DOHH2 (cell line): ENCODE results near the gene MAP3K9.
A peak's percentile ranks its signal among the peaks of the same experiment; 100 is the strongest.

Experiments used
- H3F3A ChIP-seq: fragments of 200-600 bp; sonication (generic), shearing (Covaris generic); 2 replicates; pipeline ENCODE4 v1.6.0; 2016; ENCODE audit warnings: antibody characterized with exemption, mild to moderate bottlenecking; ENCODE audit not compliant: control insufficient read depth, insufficient read depth
- H3K27ac ChIP-seq: fragments of 200-600 bp; sonication (generic); 2 replicates; pipeline ENCODE4 v1.5.1; 2014; ENCODE audit warnings: low read depth, mild to moderate bottlenecking, low read length, moderate library complexity
- H3K27me3 ChIP-seq: fragments of 200-600 bp; sonication (generic); 2 replicates; pipeline ENCODE4 v1.6.1; 2014; ENCODE audit warnings: mild to moderate bottlenecking, low read length, mixed read lengths; ENCODE audit not compliant: control insufficient read depth
- H3K36me3 ChIP-seq: fragments of 200-600 bp; sonication (generic); 2 replicates; pipeline ENCODE4 v1.6.1; 2014; ENCODE audit warnings: mild to moderate bottlenecking, low read length, moderate library complexity, mixed read lengths; ENCODE audit not compliant: control insufficient read depth
- H3K4me1 ChIP-seq: fragments of 200-600 bp; sonication (generic); 2 replicates; pipeline ENCODE4 v1.6.1; 2014; ENCODE audit warnings: mild to moderate bottlenecking, low read length, mixed read lengths; ENCODE audit not compliant: control insufficient read depth
- H3K4me2 ChIP-seq: fragments of 200-600 bp; sonication (generic); 2 replicates; pipeline ENCODE4 v1.6.0; 2014; ENCODE audit warnings: mild to moderate bottlenecking, low read length, moderate library complexity
- H3K4me3 ChIP-seq: fragments of 200-600 bp; sonication (generic); 2 replicates; pipeline ENCODE4 v1.5.1; 2014; ENCODE audit warnings: mild to moderate bottlenecking, low read length, mixed read lengths
- H3K79me2 ChIP-seq: fragments of 200-600 bp; sonication (generic); 2 replicates; pipeline ENCODE4 v1.6.1; 2014; ENCODE audit warnings: mild to moderate bottlenecking, low read length, mixed read lengths; ENCODE audit not compliant: control insufficient read depth
- H3K9me2 ChIP-seq: fragments of 200-600 bp; sonication (generic); replicated peaks from 2 replicates; pipeline ENCODE4 v1.6.1; 2014; ENCODE audit warnings: mild to moderate bottlenecking, low read length, mixed read lengths; ENCODE audit not compliant: control insufficient read depth
- H3K9me3 ChIP-seq: fragments of 200-600 bp; sonication (generic); 2 replicates; pipeline ENCODE4 v1.6.1; 2014; ENCODE audit warnings: antibody characterized with exemption, low read length, mixed read lengths; ENCODE audit not compliant: control insufficient read depth, insufficient read depth
- H4K20me1 ChIP-seq: fragments of 200-600 bp; sonication (generic); 2 replicates; pipeline ENCODE4 v1.6.0; 2014; ENCODE audit warnings: low read depth, mild to moderate bottlenecking, antibody characterized with exemption, low read length, moderate library complexity; ENCODE audit not compliant: control insufficient read depth, insufficient read depth
- EZH2phosphoT487 ChIP-seq: fragments of 200-600 bp; sonication (generic); IDR thresholded peaks from 2 replicates; pipeline ENCODE4 v1.6.1; 2017; ENCODE audit warnings: borderline replicate concordance, mild to moderate bottlenecking, antibody characterized with exemption, low read length, moderate library complexity, mixed read lengths
- TF ChIP-seq, protein P1 (sequence below): fragments of 200-600 bp; sonication (generic); IDR thresholded peaks from one replicate; pipeline ENCODE4 v1.5.1; 2014; ENCODE audit warnings: antibody characterized with exemption, mild to moderate bottlenecking, low read depth, low read length; ENCODE audit not compliant: poor library complexity, severe bottlenecking

MAP3K9 gene

DNA sequence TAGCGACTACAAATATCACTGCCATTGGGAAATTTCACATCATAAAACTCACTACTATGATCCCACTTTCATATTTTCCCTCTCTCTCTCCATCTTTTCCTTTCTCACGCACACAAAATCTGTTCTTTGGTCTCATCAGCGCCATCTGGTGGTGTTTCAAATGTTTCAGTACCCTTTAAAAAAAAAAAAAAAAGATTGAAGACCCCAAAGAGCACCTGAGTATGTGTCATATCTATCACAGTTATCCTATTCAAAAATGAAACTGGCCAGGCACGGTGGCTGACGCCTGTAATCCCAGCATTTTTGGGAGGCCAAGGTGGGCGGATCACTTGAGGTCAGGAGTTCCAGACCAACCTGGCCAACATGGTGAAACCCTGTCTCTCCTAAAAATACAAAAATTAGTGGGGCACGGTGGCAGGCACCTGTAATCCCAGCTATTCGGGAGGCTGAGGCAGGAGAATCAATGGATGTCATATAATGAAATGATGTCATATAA is 95.2 kb downstream of the MAP3K9 start:
- H3K9me2 ChIP-seq: no peaks in the 10 kb centered on the region
- H3K4me2 ChIP-seq: peak overlapping the region; percentile 45

DNA sequence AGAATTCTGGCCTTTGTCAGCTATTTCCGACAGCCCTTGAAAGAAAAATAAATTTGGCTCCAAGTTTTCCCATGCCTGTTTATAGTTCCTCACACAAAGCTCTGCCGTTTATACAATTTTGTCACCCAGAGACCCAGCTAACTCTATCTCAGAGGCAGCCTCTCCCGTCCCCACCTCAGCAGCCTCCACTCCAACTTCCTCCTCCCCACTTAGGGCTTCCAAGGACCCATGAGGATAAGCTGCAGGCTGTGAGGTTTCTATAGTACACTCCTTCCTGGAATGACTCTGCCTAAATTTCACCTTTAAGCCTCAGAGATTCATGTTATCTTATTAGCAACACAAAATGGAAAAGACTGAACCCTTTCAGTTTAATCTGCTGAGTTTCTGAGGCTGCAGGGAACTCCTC is 95.8 kb downstream of the MAP3K9 start:
- Histone ChIP-seq H3K9me2 (no peaks in the 10 kb centered on the region), H3K4me2 (peak overlapping the region; percentile 45), H3K79me2 (no peaks in the 10 kb centered on the region), H3K36me3 (no peaks in the 10 kb centered on the region), H3K9me3 (no peaks in the 10 kb centered on the region), H3F3A (no peaks in the 10 kb centered on the region), H4K20me1 (no peaks in the 10 kb centered on the region), H3K27ac (0 out of 2 replicates have a peak overlapping the region, but pooled peaks have one; percentile 6), H3K27me3 (peaks cover 3% of the 10 kb centered on the region; the same call in 1 of the 2 replicates), H3K4me3 (no peak overlapping the region), H3K4me1 (peaks cover 22% of the 10 kb centered on the region)
- TF ChIP-seq, protein P1, sequence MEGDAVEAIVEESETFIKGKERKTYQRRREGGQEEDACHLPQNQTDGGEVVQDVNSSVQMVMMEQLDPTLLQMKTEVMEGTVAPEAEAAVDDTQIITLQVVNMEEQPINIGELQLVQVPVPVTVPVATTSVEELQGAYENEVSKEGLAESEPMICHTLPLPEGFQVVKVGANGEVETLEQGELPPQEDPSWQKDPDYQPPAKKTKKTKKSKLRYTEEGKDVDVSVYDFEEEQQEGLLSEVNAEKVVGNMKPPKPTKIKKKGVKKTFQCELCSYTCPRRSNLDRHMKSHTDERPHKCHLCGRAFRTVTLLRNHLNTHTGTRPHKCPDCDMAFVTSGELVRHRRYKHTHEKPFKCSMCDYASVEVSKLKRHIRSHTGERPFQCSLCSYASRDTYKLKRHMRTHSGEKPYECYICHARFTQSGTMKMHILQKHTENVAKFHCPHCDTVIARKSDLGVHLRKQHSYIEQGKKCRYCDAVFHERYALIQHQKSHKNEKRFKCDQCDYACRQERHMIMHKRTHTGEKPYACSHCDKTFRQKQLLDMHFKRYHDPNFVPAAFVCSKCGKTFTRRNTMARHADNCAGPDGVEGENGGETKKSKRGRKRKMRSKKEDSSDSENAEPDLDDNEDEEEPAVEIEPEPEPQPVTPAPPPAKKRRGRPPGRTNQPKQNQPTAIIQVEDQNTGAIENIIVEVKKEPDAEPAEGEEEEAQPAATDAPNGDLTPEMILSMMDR: no peak
- no peak for TF ChIP-seq EZH2phosphoT487

More for the DNA sequence above, 95.2 kb downstream of the MAP3K9 start:
- TF ChIP-seq EZH2phosphoT487: no peak
- TF ChIP-seq, protein P1: peak; percentile 71
- no peaks in the 10 kb centered on the region for H4K20me1 ChIP-seq
- no peaks in the 10 kb centered on the region for H3F3A ChIP-seq
- peaks cover 22% of the 10 kb centered on the region for H3K4me1 ChIP-seq
- no peaks in the 10 kb centered on the region for H3K36me3 ChIP-seq
- H3K4me3 ChIP-seq: no peak overlapping the region
- no peaks in the 10 kb centered on the region for H3K9me3 ChIP-seq
- H3K79me2 ChIP-seq: no peaks in the 10 kb centered on the region
- H3K27ac ChIP-seq: no peak overlapping the region
- H3K27me3 ChIP-seq: peaks cover 3% of the 10 kb centered on the region; the same call in 1 of the 2 replicates

DNA sequence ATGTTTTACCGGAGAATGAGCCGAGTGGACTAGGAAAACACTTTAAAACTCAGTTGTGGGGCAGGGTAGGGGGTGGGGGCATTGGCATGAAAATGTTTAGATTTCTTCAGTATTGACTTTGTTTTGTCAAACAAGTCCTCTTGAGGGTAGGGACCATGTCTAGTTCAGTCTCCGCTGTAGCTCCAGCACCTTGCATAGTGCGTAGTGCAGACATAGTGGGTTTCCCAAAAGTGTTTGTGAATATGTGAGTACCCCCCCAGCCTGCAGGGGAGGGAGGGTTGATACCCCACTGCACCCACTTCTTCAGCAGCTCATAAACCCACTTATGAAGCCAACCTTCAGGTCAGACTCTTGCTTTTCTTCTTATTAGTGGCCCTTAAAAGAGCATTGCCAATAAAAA is 96.2 kb downstream of the MAP3K9 start:
- Histone ChIP-seq H3K36me3 (no peaks in the 10 kb centered on the region), H3K27ac (no peak overlapping the region)

More for the DNA sequence above, 96.2 kb downstream of the MAP3K9 start:
- H3K9me2 ChIP-seq: no peaks in the 10 kb centered on the region
- no peaks in the 10 kb centered on the region for H3K9me3 ChIP-seq
- no peak overlapping the region for H3K4me3 ChIP-seq
- no peaks in the 10 kb centered on the region for H3K79me2 ChIP-seq
- H3K27me3 ChIP-seq: peaks cover 3% of the 10 kb centered on the region; the same call in 1 of the 2 replicates
- peaks cover 22% of the 10 kb centered on the region for H3K4me1 ChIP-seq
- H3F3A ChIP-seq: no peaks in the 10 kb centered on the region
- TF ChIP-seq, protein P1: no peak
- TF ChIP-seq EZH2phosphoT487: no peak
- no peaks in the 10 kb centered on the region for H4K20me1 ChIP-seq
- H3K4me2 ChIP-seq: no peak overlapping the region
